ENCODE measurements around the gene MYH9.

Gene MYH9

GRCh38 chr22:36311386-36312085 is 76.2 kb downstream of the MYH9 start:
- no peak for DNase-seq (ENCODE audit: low read depth)

GRCh38 chr22:36308880-36309279 is 78.9 kb downstream of the MYH9 start:
- DNase-seq (ENCODE audit: low read depth): no peak

- no peak for DNase-seq (ENCODE audit: low read depth)
Observed at GRCh38 chr22:36306227-36306626, 81.5 kb downstream of the MYH9 start.

- no peak for DNase-seq (ENCODE audit: low read depth)
Observed at GRCh38 chr22:36305813-36306212, 82.0 kb downstream of the MYH9 start.

GRCh38 chr22:36304429-36304828 is 83.3 kb downstream of the MYH9 start:
- DNase-seq (ENCODE audit: low read depth): no peak

- DNase-seq (ENCODE audit: low read depth): no peak
Observed at GRCh38 chr22:36303874-36304273, 83.9 kb downstream of the MYH9 start.

GRCh38 chr22:36303115-36303467 is 84.7 kb downstream of the MYH9 start:
- DNase-seq (ENCODE audit: low read depth): no peak

- no peak for DNase-seq (ENCODE audit: low read depth)
Observed at GRCh38 chr22:36302439-36303114, 85.2 kb downstream of the MYH9 start.

GRCh38 chr22:36301851-36302250 is 85.9 kb downstream of the MYH9 start:
- no peak for DNase-seq (ENCODE audit: low read depth)

GRCh38 chr22:36301384-36301828 is 86.4 kb downstream of the MYH9 start:
- peak; percentile 70 for DNase-seq (ENCODE audit: low read depth)

- DNase-seq (ENCODE audit: low read depth): no peak
Observed at GRCh38 chr22:36300396-36301212, 87.2 kb downstream of the MYH9 start.

GRCh38 chr22:36299911-36300310 is 87.9 kb downstream of the MYH9 start:
- DNase-seq (ENCODE audit: low read depth): no peak

- no peak for DNase-seq (ENCODE audit: low read depth)
Observed at GRCh38 chr22:36299295-36299694, 88.5 kb downstream of the MYH9 start.

- DNase-seq (ENCODE audit: low read depth): no peak
Observed at GRCh38 chr22:36298601-36299000, 89.2 kb downstream of the MYH9 start.

- DNase-seq (ENCODE audit: low read depth): no peak
Observed at GRCh38 chr22:36298118-36298517, 89.6 kb downstream of the MYH9 start.

- DNase-seq (ENCODE audit: low read depth): no peak
Observed at GRCh38 chr22:36297568-36297967, 90.2 kb downstream of the MYH9 start.

GRCh38 chr22:36296690-36297089 is 91.1 kb downstream of the MYH9 start:
- no peak for DNase-seq (ENCODE audit: low read depth)

- DNase-seq (ENCODE audit: low read depth): no peak
Observed at GRCh38 chr22:36295247-36295646, 92.5 kb downstream of the MYH9 start.

- DNase-seq (ENCODE audit: low read depth): no peak
Observed at GRCh38 chr22:36294801-36295200, 93.0 kb downstream of the MYH9 start.

GRCh38 chr22:36294293-36294620 is 93.5 kb downstream of the MYH9 start:
- no peak for DNase-seq (ENCODE audit: low read depth)

GRCh38 chr22:36293606-36294292 is 94.0 kb downstream of the MYH9 start:
- no peak for DNase-seq (ENCODE audit: low read depth)

GRCh38 chr22:36292823-36293530 is 94.8 kb downstream of the MYH9 start:
- DNase-seq (ENCODE audit: low read depth): no peak
